Endothelial cell of umbilical vein (primary cell): ENCODE measurements around the gene AZU1. TPM values are rescaled to one million over a fixed set of nuclear protein-coding genes. Genes with fewer than 3 reads are reported as not detected.

ENCODE experiments used
- BruUV-seq: library from RNA; stranded (reverse); fragments of 400-500 nt; replicated peaks from 2 replicates; lab custom pipeline; 2021; lab: Mats Ljungman, UMichigan
- CTCF ChIA-PET: fragments of 300-600, 350-600 bp; sonication (Branson Sonifier 250); formaldehyde crosslinking; loops from one replicate; lab custom pipeline; 2021; ENCODE audit warnings: antibody characterized with exemption, inconsistent platforms; lab: Charles Lee
- POLR2A ChIA-PET: fragments of 300-600, 350-600 bp; sonication (Branson Sonifier 250); formaldehyde crosslinking; loops from one replicate; lab custom pipeline; 2021; ENCODE audit warnings: antibody characterized with exemption, inconsistent platforms; lab: Charles Lee
- DNase-seq: peaks from one replicate; pipeline ENCODE4 v3.0.0-alpha.2; 2011; ENCODE audit warnings: low read depth, low spot score
- FAIRE-seq: peaks from 2 replicates; lab custom pipeline; 2011; peaks lifted over from hg19 to GRCh38; lab: Jason Lieb, UNC
- H2AFZ ChIP-seq: 2 replicates; pipeline ENCODE4 v1.6.0; 2012; ENCODE audit warnings: low read depth, low read length, control low read depth, inconsistent platforms
- H3K27ac ChIP-seq: 2 replicates; pipeline ENCODE4 v1.5.1; 2011; ENCODE audit warnings: low read depth, mild to moderate bottlenecking, control low read depth, low read length, moderate library complexity; ENCODE audit not compliant: insufficient read depth
- H3K27me3 ChIP-seq, 2 experiments: 2 replicates each; pipeline versions ENCODE4 v1.6.0 to v1.6.1; 2011; ENCODE audit warnings: low read length in 2 of 2, mixed read lengths in 1 of 2; ENCODE audit not compliant: control insufficient read depth in 2 of 2, insufficient read depth in 2 of 2
- H3K36me3 ChIP-seq, 2 experiments: 2 replicates in 1 of 2; 3 replicates in 1 of 2; pipeline ENCODE4 v1.5.1; 2011; ENCODE audit warnings: low read length in 2 of 2, mild to moderate bottlenecking in 1 of 2, moderate library complexity in 1 of 2; ENCODE audit not compliant: control insufficient read depth in 2 of 2, insufficient read depth in 2 of 2; ENCODE audit errors: extremely low read depth in 1 of 2
- H3K4me1 ChIP-seq: 3 replicates; pipeline ENCODE4 v1.5.1; 2011; ENCODE audit warnings: mild to moderate bottlenecking, low read length; ENCODE audit not compliant: control insufficient read depth, insufficient read depth; ENCODE audit errors: extremely low read depth
- H3K4me2 ChIP-seq: 2 replicates; pipeline ENCODE4 v1.6.1; 2011; ENCODE audit warnings: low read length, control low read depth, mixed read lengths; ENCODE audit not compliant: insufficient read depth
- H3K4me3 ChIP-seq, 3 experiments: fragments of 200-600 bp in 1 of 3; sonication (generic), shearing (Covaris generic) in 1 of 3; replicated peaks in 1 of 3; 2 replicates each; pipeline ENCODE4 v1.5.1; 2011 to 2016; ENCODE audit warnings: control low read depth in 3 of 3, low read length in 3 of 3, mild to moderate bottlenecking in 2 of 3, inconsistent platforms in 1 of 3, low read depth in 1 of 3, moderate library complexity in 1 of 3; ENCODE audit not compliant: insufficient read depth in 1 of 3
- H3K79me2 ChIP-seq: 2 replicates; pipeline ENCODE4 v1.6.0; 2012; ENCODE audit warnings: low read length, inconsistent platforms; ENCODE audit not compliant: control insufficient read depth, insufficient read depth
- H3K9ac ChIP-seq: replicated peaks from 2 replicates; pipeline ENCODE3; 2011; ENCODE audit warnings: low read length, control low read depth; ENCODE audit not compliant: insufficient read depth; ENCODE audit errors: extremely low read depth
- H3K9me1 ChIP-seq: replicated peaks from 3 replicates; pipeline ENCODE4 v1.6.0; 2011; ENCODE audit warnings: mild to moderate bottlenecking, low read length; ENCODE audit not compliant: control insufficient read depth, insufficient read depth; ENCODE audit errors: extremely low read depth
- H3K9me3 ChIP-seq: replicated peaks from 2 replicates; pipeline ENCODE4 v1.5.1; 2012; ENCODE audit warnings: low read length, inconsistent platforms; ENCODE audit not compliant: control insufficient read depth, insufficient read depth
- H4K20me1 ChIP-seq: replicated peaks from 2 replicates; pipeline ENCODE3; 2011; ENCODE audit warnings: mild to moderate bottlenecking, low read length; ENCODE audit not compliant: control insufficient read depth, insufficient read depth; ENCODE audit errors: extremely low read depth
- EZH2 ChIP-seq: IDR thresholded peaks from 2 replicates; pipeline ENCODE4 v1.6.1; 2012; ENCODE audit warnings: borderline replicate concordance, low read depth, mild to moderate bottlenecking, moderate library complexity, low read length, inconsistent platforms; ENCODE audit not compliant: severe bottlenecking
- FOS ChIP-seq: IDR thresholded peaks from 2 replicates; pipeline ENCODE4 v1.6.1; 2011; ENCODE audit warnings: mild to moderate bottlenecking, low read length, moderate library complexity, borderline replicate concordance; ENCODE audit not compliant: insufficient read depth
- GATA2 ChIP-seq: IDR thresholded peaks from 2 replicates; pipeline ENCODE4 v1.7.0; 2011; ENCODE audit warnings: low read depth, mild to moderate bottlenecking, moderate library complexity, mixed read lengths, low read length; ENCODE audit not compliant: insufficient read length, insufficient read depth
- JUN ChIP-seq: IDR thresholded peaks from 2 replicates; pipeline ENCODE4 v1.6.1; 2011; ENCODE audit warnings: borderline replicate concordance, low read depth; ENCODE audit not compliant: insufficient read length, insufficient read depth
- MYC ChIP-seq: IDR thresholded peaks from one replicate; pipeline ENCODE4 v1.6.1; 2011; ENCODE audit warnings: mild to moderate bottlenecking, low read depth, low read length
- POLR2A ChIP-seq: IDR thresholded peaks from 2 replicates; pipeline ENCODE4 v1.6.1; 2012; ENCODE audit warnings: low read depth, mild to moderate bottlenecking, control low read depth, low read length
- POLR2AphosphoS5 ChIP-seq: IDR thresholded peaks from 2 replicates; pipeline ENCODE4 v1.6.1; 2012; ENCODE audit warnings: low read depth, mild to moderate bottlenecking, control low read depth, low read length, moderate library complexity; ENCODE audit not compliant: insufficient read depth
- dilution Hi-C: fragments of 300-500 bp; cut with MboI; formaldehyde crosslinking; loops from one replicate; pipeline ENCODE4 v1.15.0; 2019; ENCODE audit warnings: low sequenced_read_pairs; ENCODE audit not compliant: extremely low pct_ligation_motif_present
- intact Hi-C: fragments of 100-400 bp; cut with micrococcal nuclease; formaldehyde crosslinking; loops from one replicate; pipeline ENCODE4 v1.10.0; 2022
- polyA plus RNA-seq, 4 experiments: library from polyadenylated mRNA; depleted of rRNA in 3 of 4; stranded (reverse) in 3 of 4; unstranded in 1 of 4; fragments of >200 nt; gene quantifications; 2 replicates each; pipeline versions ENCODE4 v1.2.1 to v1.2.3, GENCODE V29; 2011 to 2012; ENCODE audit warnings: missing spikeins in 1 of 4
- total RNA-seq: library from RNA; stranded (reverse); gene quantifications from 2 replicates; pipeline ENCODE4 v1.2.3, GENCODE V29; 2021
- TF ChIP-seq, protein P1 (sequence below): IDR thresholded peaks from 2 replicates; pipeline ENCODE4 v1.6.1; 2011; ENCODE audit not compliant: insufficient read depth, insufficient read length
- TF ChIP-seq, protein P2 (sequence below), 2 donors: IDR thresholded peaks; 1 replicate in 1 of 2; 2 replicates in 1 of 2; pipeline ENCODE4 v1.5.1; 2011; ENCODE audit warnings: low read length in 2 of 2, mild to moderate bottlenecking in 2 of 2, moderate library complexity in 2 of 2, control low read depth in 1 of 2, inconsistent platforms in 1 of 2, low read depth in 1 of 2; ENCODE audit not compliant: insufficient read depth in 1 of 2; ENCODE audit errors: extremely low read depth in 1 of 2

Gene AZU1
- total and polyA plus RNA-seq, 2 donors (not counting 3 experiments of a cell fraction or from before 2014, with no cell fraction given) = 0.12 TPM; not detected in 1

DNA sequence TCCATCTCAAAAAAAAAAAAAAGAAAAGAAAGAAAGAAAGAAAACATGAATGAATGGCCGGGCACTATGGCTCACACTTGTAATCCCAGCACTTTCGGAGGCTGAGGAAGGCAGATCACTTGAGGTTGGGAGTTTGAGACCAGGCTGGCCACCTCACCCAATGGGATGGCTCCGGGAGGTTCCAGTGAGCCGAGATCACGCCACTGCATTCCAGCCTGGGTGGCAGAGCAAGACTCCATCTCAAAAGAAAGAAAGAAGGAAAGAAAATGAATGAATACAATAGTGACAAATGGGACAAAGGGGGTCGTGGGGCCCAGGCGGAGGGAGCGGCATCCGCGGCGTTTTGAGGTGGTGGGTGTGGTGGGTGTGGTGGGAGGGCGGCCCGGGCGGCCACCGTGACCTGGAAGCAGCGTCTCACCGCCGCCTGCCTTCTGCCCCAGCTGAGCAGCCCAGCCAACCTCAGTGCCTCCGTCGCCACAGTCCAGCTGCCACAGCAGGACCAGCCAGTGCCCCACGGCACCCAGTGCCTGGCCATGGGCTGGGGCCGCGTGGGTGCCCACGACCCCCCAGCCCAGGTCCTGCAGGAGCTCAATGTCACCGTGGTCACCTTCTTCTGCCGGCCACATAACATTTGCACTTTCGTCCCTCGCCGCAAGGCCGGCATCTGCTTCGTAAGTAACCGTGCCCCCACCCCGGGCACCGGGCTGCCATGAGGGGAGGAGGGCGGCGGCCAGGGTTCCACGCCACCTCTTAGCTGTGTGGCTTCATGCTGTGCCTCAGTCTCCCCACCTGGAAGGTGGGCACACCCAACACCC is 18.3 kb downstream of the AZU1 start:
- H3K4me3 ChIP-seq = no peak overlapping the region
- FAIRE-seq = no peak
- H3K4me2 ChIP-seq = no peak overlapping the region
- POLR2A ChIA-PET = no interaction called here
- no peaks in the 10 kb centered on the region for H3K9me1 ChIP-seq
- no peaks in the 10 kb centered on the region for H4K20me1 ChIP-seq
- no peak overlapping the region for H3K27ac ChIP-seq
- no peak overlapping the region for H3K9ac ChIP-seq
- H3K27me3 ChIP-seq = peaks cover 0 to 6% of the 10 kb centered on the region in 2 experiments
- H3K79me2 ChIP-seq = no peaks in the 10 kb centered on the region
- no peaks in the 10 kb centered on the region for H3K36me3 ChIP-seq
- CTCF ChIA-PET = interaction anchor here (0.6 kb wide), 1 partner anchor 76 kb away, joined by 3 read pairs; no protein-coding TSS in a partner anchor
- dilution Hi-C loops = no loop called here
- H3K9me3 ChIP-seq = no peaks in the 10 kb centered on the region
- TF ChIP-seq JUN = no peak
- TF ChIP-seq POLR2AphosphoS5 = no peak
- no peak for TF ChIP-seq GATA2
- TF ChIP-seq MYC = no peak
- no peak for TF ChIP-seq EZH2
- TF ChIP-seq FOS = no peak
- TF ChIP-seq, protein P1, sequence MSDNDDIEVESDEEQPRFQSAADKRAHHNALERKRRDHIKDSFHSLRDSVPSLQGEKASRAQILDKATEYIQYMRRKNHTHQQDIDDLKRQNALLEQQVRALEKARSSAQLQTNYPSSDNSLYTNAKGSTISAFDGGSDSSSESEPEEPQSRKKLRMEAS = no peak
- TF ChIP-seq, protein P2, sequence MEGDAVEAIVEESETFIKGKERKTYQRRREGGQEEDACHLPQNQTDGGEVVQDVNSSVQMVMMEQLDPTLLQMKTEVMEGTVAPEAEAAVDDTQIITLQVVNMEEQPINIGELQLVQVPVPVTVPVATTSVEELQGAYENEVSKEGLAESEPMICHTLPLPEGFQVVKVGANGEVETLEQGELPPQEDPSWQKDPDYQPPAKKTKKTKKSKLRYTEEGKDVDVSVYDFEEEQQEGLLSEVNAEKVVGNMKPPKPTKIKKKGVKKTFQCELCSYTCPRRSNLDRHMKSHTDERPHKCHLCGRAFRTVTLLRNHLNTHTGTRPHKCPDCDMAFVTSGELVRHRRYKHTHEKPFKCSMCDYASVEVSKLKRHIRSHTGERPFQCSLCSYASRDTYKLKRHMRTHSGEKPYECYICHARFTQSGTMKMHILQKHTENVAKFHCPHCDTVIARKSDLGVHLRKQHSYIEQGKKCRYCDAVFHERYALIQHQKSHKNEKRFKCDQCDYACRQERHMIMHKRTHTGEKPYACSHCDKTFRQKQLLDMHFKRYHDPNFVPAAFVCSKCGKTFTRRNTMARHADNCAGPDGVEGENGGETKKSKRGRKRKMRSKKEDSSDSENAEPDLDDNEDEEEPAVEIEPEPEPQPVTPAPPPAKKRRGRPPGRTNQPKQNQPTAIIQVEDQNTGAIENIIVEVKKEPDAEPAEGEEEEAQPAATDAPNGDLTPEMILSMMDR (IDR thresholded peaks at IDR 0.05; ENCODE audit: extremely low read depth in 1 of 2, insufficient read depth in 1 of 2, low read depth in 1 of 2, low read length in 2 of 2) = no peak
- TF ChIP-seq POLR2A = no peak
- no peaks in the 10 kb centered on the region for H3K4me1 ChIP-seq
- no peak overlapping the region for H2AFZ ChIP-seq
- no peak for DNase-seq
- BruUV-seq = no TSS peak
- intact Hi-C loops = no loop called here
